HEK293T (cell line): ENCODE data around the gene TWF2.

Experiments
- BHLHE40 ChIP-seq: fragments of 450-650 bp; IDR thresholded peaks from 2 replicates; pipeline ENCODE4 v1.6.1; 2016; ENCODE audit warnings: mild to moderate bottlenecking, moderate library complexity, borderline replicate concordance
- CTBP1 ChIP-seq: fragments of 450-650 bp; IDR thresholded peaks from 2 replicates; pipeline ENCODE4 v1.6.1; 2016; ENCODE audit warnings: borderline replicate concordance
- ELF4 ChIP-seq: fragments of 450-650 bp; IDR thresholded peaks from 2 replicates; pipeline ENCODE4 v1.6.1; 2017; ENCODE audit warnings: antibody characterized with exemption
- FOXA1 ChIP-seq: fragments of 450-650 bp; IDR thresholded peaks from 2 replicates; pipeline ENCODE4 v1.6.1; 2016; ENCODE audit warnings: mild to moderate bottlenecking
- FOXK2 ChIP-seq: fragments of 450-650 bp; IDR thresholded peaks from 2 replicates; pipeline ENCODE4 v1.6.1; 2016; ENCODE audit warnings: mild to moderate bottlenecking
- HDGF ChIP-seq: fragments of 450-650 bp; IDR thresholded peaks from 2 replicates; pipeline ENCODE4 v1.6.1; 2017; ENCODE audit warnings: antibody characterized with exemption, borderline replicate concordance
- L3MBTL2 ChIP-seq: fragments of 450-650 bp; conservative IDR thresholded peaks from 2 replicates; pipeline ENCODE4 v1.6.1; 2016; ENCODE audit warnings: mild to moderate bottlenecking
- LEF1 ChIP-seq: fragments of 450-650 bp; IDR thresholded peaks from 2 replicates; pipeline ENCODE4 v1.6.1; 2017; ENCODE audit warnings: mild to moderate bottlenecking, borderline replicate concordance
- PKNOX1 ChIP-seq: fragments of 450-650 bp; IDR thresholded peaks from 2 replicates; pipeline ENCODE4 v1.6.1; 2016
- SP1 ChIP-seq: fragments of 450-650 bp; IDR thresholded peaks from 2 replicates; pipeline ENCODE4 v1.6.1; 2017
- SUZ12 ChIP-seq: fragments of 450-650 bp; IDR thresholded peaks from 2 replicates; pipeline ENCODE4 v1.6.1; 2016; ENCODE audit warnings: mild to moderate bottlenecking
- TARDBP ChIP-seq: fragments of 450-650 bp; IDR thresholded peaks from 2 replicates; pipeline ENCODE4 v1.6.1; 2016
- ZNF384 ChIP-seq: fragments of 450-650 bp; IDR thresholded peaks from 2 replicates; pipeline ENCODE4 v1.6.1; 2016

DNA sequence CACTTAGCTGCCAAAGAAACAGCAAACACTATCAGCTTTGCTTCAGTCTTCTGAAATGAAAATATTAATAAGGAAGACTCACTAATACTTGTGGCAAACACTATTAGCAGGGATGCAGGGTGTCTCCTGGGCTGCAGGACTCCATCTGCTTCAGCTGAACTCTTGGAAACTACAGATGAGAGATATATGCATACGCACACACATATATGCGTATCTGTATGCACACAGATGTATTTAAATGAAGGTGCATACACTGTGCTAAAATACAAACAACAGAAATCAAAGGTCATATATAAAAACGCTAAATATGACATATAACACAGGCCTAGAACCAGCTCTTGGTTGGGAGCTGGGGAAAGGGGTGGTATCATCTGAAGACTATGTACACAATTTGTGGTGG, 17.2 kb upstream of the TWF2 start:
- no peak for TF ChIP-seq HDGF
- no peak for TF ChIP-seq FOXA1
- TF ChIP-seq ZNF384: no peak
- no peak for TF ChIP-seq ELF4
- TF ChIP-seq FOXK2: no peak
- no peak for TF ChIP-seq TARDBP
- TF ChIP-seq L3MBTL2: no peak
- no peak for TF ChIP-seq SUZ12
- no peak for TF ChIP-seq CTBP1
- TF ChIP-seq SP1: no peak
- no peak for TF ChIP-seq BHLHE40
- no peak for TF ChIP-seq PKNOX1
- TF ChIP-seq LEF1: no peak
